Brain pericyte (primary cell): ENCODE results near the gene PTPN3.

Source experiments
- DNase-seq: peaks from one replicate; pipeline ENCODE4 v3.0.0-alpha.2; 2012; ENCODE audit warnings: low read depth, low spot score

PTPN3 gene

GRCh38 chr9:109424618-109425017, 73.5 kb downstream of the PTPN3 start:
- DNase-seq = no peak

- DNase-seq = no peak
These were observed 74.2 kb downstream of the PTPN3 start for GRCh38 chr9:109423877-109424276.

- DNase-seq = no peak
These were observed 75.5 kb downstream of the PTPN3 start for GRCh38 chr9:109422641-109423040.

GRCh38 chr9:109421026-109421970, 76.8 kb downstream of the PTPN3 start:
- no peak for DNase-seq

GRCh38 chr9:109419531-109419930, 78.6 kb downstream of the PTPN3 start:
- DNase-seq = no peak

- DNase-seq = no peak
These were observed 79.3 kb downstream of the PTPN3 start for GRCh38 chr9:109418827-109419226.

GRCh38 chr9:109417585-109418544, 80.2 kb downstream of the PTPN3 start:
- no peak for DNase-seq

GRCh38 chr9:109417054-109417453, 81.1 kb downstream of the PTPN3 start:
- no peak for DNase-seq

GRCh38 chr9:109416135-109416706, 81.9 kb downstream of the PTPN3 start:
- no peak for DNase-seq

GRCh38 chr9:109414125-109414785, 83.9 kb downstream of the PTPN3 start:
- DNase-seq = no peak

- DNase-seq = no peak
These were observed 86.2 kb downstream of the PTPN3 start for GRCh38 chr9:109411798-109412352.

GRCh38 chr9:109411069-109411761, 86.9 kb downstream of the PTPN3 start:
- no peak for DNase-seq

- DNase-seq = no peak
These were observed 88.2 kb downstream of the PTPN3 start for GRCh38 chr9:109409773-109410397.

GRCh38 chr9:109408759-109409462, 89.2 kb downstream of the PTPN3 start:
- no peak for DNase-seq

- DNase-seq = no peak
These were observed 94.3 kb downstream of the PTPN3 start for GRCh38 chr9:109403766-109404320.

GRCh38 chr9:109403116-109403515, 95.0 kb downstream of the PTPN3 start:
- DNase-seq = no peak

GRCh38 chr9:109401990-109402318, 96.2 kb downstream of the PTPN3 start:
- DNase-seq = no peak

- DNase-seq = no peak
These were observed 96.7 kb downstream of the PTPN3 start for GRCh38 chr9:109401169-109401989.
